ENCODE measurements around the gene PIK3R1. TPM values are rescaled to one million over a fixed set of nuclear protein-coding genes. Genes with fewer than 3 reads are reported as not detected.

PIK3R1 gene
- total and polyA plus RNA-seq, 10 donors, result 4.9 to 200 (median 108) TPM

DNA sequence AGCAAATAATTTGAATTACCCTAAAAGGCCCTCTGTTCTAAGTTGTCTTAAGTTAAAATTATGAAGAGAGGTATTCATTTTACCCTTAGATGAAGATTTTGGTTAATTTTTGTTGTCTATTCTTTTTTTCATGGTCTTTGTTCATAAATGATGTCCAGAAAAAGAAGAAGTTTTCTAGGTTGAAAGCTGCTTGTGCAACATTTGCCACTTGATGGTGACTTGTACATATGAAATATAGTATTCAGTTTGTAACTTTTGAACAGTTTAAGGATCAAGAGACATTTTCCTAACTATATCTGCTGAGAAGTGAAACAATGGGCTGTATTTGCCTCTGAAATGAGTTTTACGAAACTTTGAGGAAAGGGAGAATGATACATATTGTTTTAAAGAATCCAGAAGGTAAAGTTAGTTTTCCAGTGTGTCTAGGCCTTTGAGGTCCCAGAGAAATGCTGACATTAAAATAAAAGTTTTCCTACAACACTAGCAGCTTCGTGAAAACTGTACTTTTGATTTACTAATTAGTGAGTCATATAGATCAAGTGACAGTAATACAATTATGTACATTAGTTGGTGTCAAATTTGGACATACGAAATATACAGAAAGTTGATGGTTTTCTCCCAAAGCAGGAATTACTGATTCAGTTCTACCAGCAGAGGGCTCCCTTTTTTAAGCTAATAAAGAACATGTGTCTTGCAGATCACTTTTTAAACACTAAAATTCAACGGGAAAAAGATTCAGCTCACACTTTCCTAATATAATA, 70.5 kb downstream of the PIK3R1 start:
- no peaks in the 10 kb centered on the region for H3K27me3 ChIP-seq (replicated peaks in 1 of 7)
- no peak for DNase-seq
- H3K36me3 ChIP-seq, result peaks cover 0 to 54% (median 30%) of the 10 kb centered on the region in 6 donors
- H3K4me3 ChIP-seq, result peak overlapping the region in 1 of 8 donors; percentile 73
- H3K4me1 ChIP-seq, result peaks cover 44 to 93% (median 73%) of the 10 kb centered on the region in 6 donors
- H3K27ac ChIP-seq, result peak overlapping the region in 7 of 8 donors; percentile 4 to 92 (median 89)
- 22 to 36% (median 23%) methylated on average over 4 of the region's 4 CpGs for WGBS, 5 donors
- TF ChIP-seq, protein P1, sequence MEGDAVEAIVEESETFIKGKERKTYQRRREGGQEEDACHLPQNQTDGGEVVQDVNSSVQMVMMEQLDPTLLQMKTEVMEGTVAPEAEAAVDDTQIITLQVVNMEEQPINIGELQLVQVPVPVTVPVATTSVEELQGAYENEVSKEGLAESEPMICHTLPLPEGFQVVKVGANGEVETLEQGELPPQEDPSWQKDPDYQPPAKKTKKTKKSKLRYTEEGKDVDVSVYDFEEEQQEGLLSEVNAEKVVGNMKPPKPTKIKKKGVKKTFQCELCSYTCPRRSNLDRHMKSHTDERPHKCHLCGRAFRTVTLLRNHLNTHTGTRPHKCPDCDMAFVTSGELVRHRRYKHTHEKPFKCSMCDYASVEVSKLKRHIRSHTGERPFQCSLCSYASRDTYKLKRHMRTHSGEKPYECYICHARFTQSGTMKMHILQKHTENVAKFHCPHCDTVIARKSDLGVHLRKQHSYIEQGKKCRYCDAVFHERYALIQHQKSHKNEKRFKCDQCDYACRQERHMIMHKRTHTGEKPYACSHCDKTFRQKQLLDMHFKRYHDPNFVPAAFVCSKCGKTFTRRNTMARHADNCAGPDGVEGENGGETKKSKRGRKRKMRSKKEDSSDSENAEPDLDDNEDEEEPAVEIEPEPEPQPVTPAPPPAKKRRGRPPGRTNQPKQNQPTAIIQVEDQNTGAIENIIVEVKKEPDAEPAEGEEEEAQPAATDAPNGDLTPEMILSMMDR (IDR thresholded peaks at IDR 0.05 in 8 of 11, conservative IDR thresholded peaks at IDR 0.05 in 3 of 11), result peak; percentile 53 to 87 (median 76)
- no peak for TF ChIP-seq POLR2A (IDR thresholded peaks at IDR 0.05)
- intact Hi-C loops (cut with DNase I; ENCODE audit: low total_unique reads), result loop anchor here (2.0 to 5.0 kb wide), 2 partner anchors 175 to 676 kb away; no protein-coding TSS in a partner anchor
- no peaks in the 10 kb centered on the region for H3K9me3 ChIP-seq

DNA sequence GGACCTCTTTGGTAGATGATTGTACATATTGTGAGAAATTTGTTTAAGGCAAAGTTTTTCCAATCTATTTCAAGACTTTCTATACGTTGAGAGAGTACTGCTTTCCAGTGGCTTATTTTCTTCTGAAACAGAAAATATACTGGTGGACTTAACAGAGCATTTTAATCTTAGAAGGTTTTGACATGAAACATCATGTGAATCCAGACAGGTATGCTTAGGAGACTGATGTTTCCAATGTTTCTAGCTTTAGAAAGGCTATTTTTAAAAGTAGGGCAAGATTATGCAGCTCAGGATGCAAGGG, 71.0 kb downstream of the PIK3R1 start:
- peak overlapping the region in 6 of 8 donors; percentile 85 to 92 (median 89) for H3K27ac ChIP-seq
- WGBS, 5 donors, result 27 to 51% (median 43%) methylated on average over 1 of the region's 1 CpG

DNA sequence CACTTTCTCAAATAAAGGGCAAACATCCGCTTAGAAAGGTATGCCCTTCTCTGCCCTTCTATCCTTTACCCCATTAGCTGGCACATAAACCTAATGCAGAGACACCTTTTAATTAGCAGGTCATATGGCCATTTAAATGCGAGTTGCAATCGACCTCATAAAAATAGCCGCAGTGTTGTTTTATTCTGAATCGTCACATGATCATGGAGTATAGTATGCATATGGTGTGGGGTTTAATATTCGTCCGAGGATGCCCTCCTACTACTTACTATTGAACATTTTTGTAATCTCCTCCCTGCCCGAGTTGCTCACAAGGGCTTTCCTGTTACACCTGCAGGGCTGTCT, 72.0 kb downstream of the PIK3R1 start:
- 34 to 48% (median 37%) methylated on average over 8 of the region's 8 CpGs for WGBS, 5 donors
- H3K36me3 ChIP-seq, result peaks cover 0 to 50% (median 15%) of the 10 kb centered on the region in 6 donors
- no peaks in the 10 kb centered on the region for H3K27me3 ChIP-seq (replicated peaks in 1 of 7)
- H3K4me3 ChIP-seq, result peak overlapping the region; percentile 16 to 73 (median 52)
- DNase-seq, result no peak
- intact Hi-C loops (cut with DNase I; ENCODE audit: low total_unique reads), result loop anchor here (2.0 to 5.0 kb wide), 2 partner anchors 173 to 675 kb away; no protein-coding TSS in a partner anchor
- TF ChIP-seq, protein P1 (IDR thresholded peaks at IDR 0.05 in 8 of 11, conservative IDR thresholded peaks at IDR 0.05 in 3 of 11), result no peak
- TF ChIP-seq POLR2AphosphoS5 (IDR thresholded peaks at IDR 0.05) (no peak), POLR2A (IDR thresholded peaks at IDR 0.05) (no peak)
- peak overlapping the region; percentile 81 to 92 (median 89) for H3K27ac ChIP-seq
- H3K9me3 ChIP-seq, result no peaks in the 10 kb centered on the region
- H3K4me1 ChIP-seq, result peaks cover 51 to 100% (median 87%) of the 10 kb centered on the region in 6 donors

More for the DNA sequence above, 71.0 kb downstream of the PIK3R1 start:
- Histone ChIP-seq H3K4me3 (peak overlapping the region in 1 of 8 donors; percentile 73), H3K9me3 (no peaks in the 10 kb centered on the region), H3K4me1 (peaks cover 49 to 98% (median 78%) of the 10 kb centered on the region in 6 donors), H3K36me3 (peaks cover 0 to 50% (median 24%) of the 10 kb centered on the region in 6 donors), H3K27me3 (replicated peaks in 1 of 7) (no peaks in the 10 kb centered on the region)
- intact Hi-C loops (cut with DNase I; ENCODE audit: low total_unique reads), result loop anchor here (2.0 to 5.0 kb wide), 2 partner anchors 174 to 676 kb away; no protein-coding TSS in a partner anchor
- TF ChIP-seq, protein P1 (IDR thresholded peaks at IDR 0.05 in 8 of 11, conservative IDR thresholded peaks at IDR 0.05 in 3 of 11), result peak in 3 of 11 experiments; percentile 0 to 22 (median 1)
- no peak for TF ChIP-seq POLR2AphosphoS5 (IDR thresholded peaks at IDR 0.05)
- no peak for TF ChIP-seq POLR2A (IDR thresholded peaks at IDR 0.05)
- no peak for DNase-seq
